Forelimb muscle (tissue), 1 donor: ENCODE results near the gene ASB2. TPM values are rescaled to one million over a fixed set of nuclear protein-coding genes. Genes with fewer than 3 reads are reported as not detected.

Source experiments
- DNase-seq: peaks from one replicate; pipeline ENCODE4 v3.0.0-alpha.2; 2013; ENCODE audit warnings: low read depth
- polyA plus RNA-seq: library from polyadenylated mRNA; unstranded; fragments of 120-200 nt; gene quantifications from one replicate; pipeline ENCODE4 v1.2.1, GENCODE V29; 2013; ENCODE audit not compliant: insufficient read length

Gene ASB2
- polyA plus RNA-seq, result 38.2 TPM

GRCh38 chr14:93976477-93977057 lies at the start of gene ASB2:
TSS of gene ASB2 (minus strand) at chr14:93976570. CDS start at chr14:93964539, 12,031 bp downstream.
- DNase-seq, result no peak

GRCh38 chr14:94025720-94026119 lies 49.4 kb upstream of the ASB2 start:
- no peak for DNase-seq

GRCh38 chr14:94024549-94024948 lies 48.2 kb upstream of the ASB2 start:
- no peak for DNase-seq

GRCh38 chr14:94022532-94023411 lies 46.4 kb upstream of the ASB2 start:
- DNase-seq, result no peak

- DNase-seq, result no peak
Observed at GRCh38 chr14:94021416-94022157, 45.2 kb upstream of the ASB2 start.

- no peak for DNase-seq
Observed at GRCh38 chr14:94021001-94021400, 44.6 kb upstream of the ASB2 start.

- no peak for DNase-seq
Observed at GRCh38 chr14:94020267-94020666, 43.9 kb upstream of the ASB2 start.

- no peak for DNase-seq
Observed at GRCh38 chr14:94019329-94019728, 43.0 kb upstream of the ASB2 start.

- DNase-seq, result no peak
Observed at GRCh38 chr14:94018308-94018707, 41.9 kb upstream of the ASB2 start.

GRCh38 chr14:94016446-94016976 lies 40.1 kb upstream of the ASB2 start:
- DNase-seq, result no peak

- DNase-seq, result no peak
Observed at GRCh38 chr14:94015223-94015622, 38.9 kb upstream of the ASB2 start.

- DNase-seq, result no peak
Observed at GRCh38 chr14:94014382-94014781, 38.0 kb upstream of the ASB2 start.

- DNase-seq, result no peak
Observed at GRCh38 chr14:94011795-94012194, 35.4 kb upstream of the ASB2 start.

GRCh38 chr14:94010625-94011024 lies 34.3 kb upstream of the ASB2 start:
- no peak for DNase-seq

GRCh38 chr14:94009767-94010166 lies 33.4 kb upstream of the ASB2 start:
- no peak for DNase-seq

GRCh38 chr14:94008234-94008633 lies 31.9 kb upstream of the ASB2 start:
- no peak for DNase-seq

GRCh38 chr14:94005324-94006073 lies 29.1 kb upstream of the ASB2 start:
- DNase-seq, result no peak

- no peak for DNase-seq
Observed at GRCh38 chr14:94004015-94004414, 27.6 kb upstream of the ASB2 start.

- DNase-seq, result no peak
Observed at GRCh38 chr14:94003397-94003796, 27.0 kb upstream of the ASB2 start.

GRCh38 chr14:94001501-94002396 lies 25.4 kb upstream of the ASB2 start:
- peak; percentile 31 for DNase-seq
